Transverse colon (tissue), 4 donors: ENCODE results near the gene EPB41L1.

Experiments
- CTCF ChIP-seq, 5 experiments: fragments of 200-600 bp in 3 of 5; fragments of 450-650 bp in 2 of 5; sonication (generic) in 3 of 5; IDR thresholded peaks; 1 replicate in 2 of 5; 2 replicates in 3 of 5; pipeline ENCODE4 v1.5.1; 2016 to 2017; ENCODE audit warnings: antibody characterized with exemption in 5 of 5, inconsistent platforms in 3 of 5, mild to moderate bottlenecking in 2 of 5, moderate library complexity in 1 of 5
- POLR2A ChIP-seq: fragments of 450-650 bp; IDR thresholded peaks from one replicate; pipeline ENCODE4 v1.6.1; 2016; ENCODE audit warnings: antibody characterized with exemption, mild to moderate bottlenecking, moderate library complexity
- POLR2AphosphoS5 ChIP-seq, 3 donors: sonication (generic); formaldehyde crosslinking; IDR thresholded peaks; one replicate each; pipeline ENCODE4 v1.6.1; 2016; ENCODE audit warnings: antibody characterized with exemption in 3 of 3

GRCh38 chr20:36154700-36155628 is at the start of gene EPB41L1:
- TF ChIP-seq CTCF (IDR thresholded peaks at IDR 0.05) = no peak
- no peak for TF ChIP-seq POLR2A
- TF ChIP-seq POLR2AphosphoS5 (IDR thresholded peaks at IDR 0.05) = no peak
